Caco-2 (cell line): Measurements from ENCODE around the gene TLE5. TPM values are rescaled to one million over a fixed set of nuclear protein-coding genes. Genes with fewer than 3 reads are reported as not detected.

Experiments
- BruUV-seq: library from RNA; stranded (reverse); fragments of 400-500 nt; replicated peaks from 2 replicates; lab custom pipeline; 2021; lab: Mats Ljungman, UMichigan
- CTCF ChIA-PET: fragments of 300-600 bp; sonication (Branson Sonifier 250); formaldehyde crosslinking; loops from one replicate; lab custom pipeline; 2022; ENCODE audit warnings: antibody characterized with exemption; lab: Charles Lee
- POLR2A ChIA-PET: fragments of 300-600 bp; sonication (Branson Sonifier 250); formaldehyde crosslinking; loops from one replicate; lab custom pipeline; 2022; ENCODE audit warnings: antibody characterized with exemption; lab: Charles Lee
- DNase-seq, 2 experiments: peaks; one replicate each; pipeline versions ENCODE4 v3.0.0 to v3.0.0-alpha.2; 2020 to 2022
- H3K27me3 ChIP-seq: replicated peaks from 2 replicates; pipeline ENCODE4 v1.6.0; 2011; ENCODE audit warnings: low read length; ENCODE audit not compliant: control insufficient read depth, insufficient read depth
- H3K36me3 ChIP-seq: 2 replicates; pipeline ENCODE4 v1.5.1; 2011; ENCODE audit warnings: low read length; ENCODE audit not compliant: control insufficient read depth, insufficient read depth
- H3K4me1 ChIP-seq: fragments of 250-450 bp; sonication (Bioruptor Pico); 2 replicates; pipeline ENCODE4 v1.5.1; 2020; ENCODE audit warnings: mild to moderate bottlenecking
- H3K4me3 ChIP-seq: 2 replicates; pipeline ENCODE4 v1.5.1; 2011; ENCODE audit warnings: low read depth, mild to moderate bottlenecking, control low read depth, low read length
- H3K9me3 ChIP-seq: fragments of 250-450 bp; sonication (Bioruptor Pico); 2 replicates; pipeline ENCODE4 v1.5.1; 2020; ENCODE audit warnings: mild to moderate bottlenecking, moderate library complexity
- H3K27ac Mint-ChIP-seq: one replicate; pipeline ENCODE4 v1.8.0; 2022; ENCODE audit warnings: mixed read lengths; ENCODE audit not compliant: unreplicated experiment
- H3K27me3 Mint-ChIP-seq: one replicate; pipeline ENCODE4 v1.8.0; 2022; ENCODE audit warnings: mixed read lengths; ENCODE audit not compliant: insufficient read depth, unreplicated experiment
- H3K36me3 Mint-ChIP-seq: one replicate; pipeline ENCODE4 v1.8.0; 2022; ENCODE audit warnings: mild to moderate bottlenecking, mixed read lengths; ENCODE audit not compliant: insufficient read depth, unreplicated experiment
- H3K4me1 Mint-ChIP-seq: one replicate; pipeline ENCODE4 v1.8.0; 2022; ENCODE audit warnings: low read depth, mixed read lengths; ENCODE audit not compliant: unreplicated experiment
- H3K4me3 Mint-ChIP-seq: one replicate; pipeline ENCODE4 v1.8.0; 2022; ENCODE audit warnings: mild to moderate bottlenecking, moderate library complexity, mixed read lengths; ENCODE audit not compliant: unreplicated experiment
- H3K9me3 Mint-ChIP-seq: one replicate; pipeline ENCODE4 v1.8.0; 2022; ENCODE audit warnings: mixed read lengths; ENCODE audit not compliant: unreplicated experiment
- CTCF ChIP-seq, 2 experiments: fragments of 200-600 bp in 1 of 2; IDR thresholded peaks; 1 replicate in 1 of 2; 2 replicates in 1 of 2; pipeline versions ENCODE4 v1.5.1 to v1.8.0; 2011 to 2022; ENCODE audit warnings: antibody characterized with exemption in 1 of 2, control low read depth in 1 of 2, inconsistent platforms in 1 of 2, low read depth in 1 of 2, low read length in 1 of 2, mild to moderate bottlenecking in 1 of 2, moderate library complexity in 1 of 2; ENCODE audit not compliant: insufficient read depth in 1 of 2, severe bottlenecking in 1 of 2, unreplicated experiment in 1 of 2
- intact Hi-C: fragments of 100-400 bp; cut with micrococcal nuclease; formaldehyde crosslinking; loops from one replicate; pipeline ENCODE4 v1.10.0; 2022; ENCODE audit not compliant: unreplicated experiment
- total RNA-seq: library from RNA; stranded (reverse); gene quantifications from 2 replicates; pipeline ENCODE4 v1.2.3, GENCODE V29; 2022

The TLE5 gene
- total RNA-seq, 1 experiment from 2014 or later = 132 TPM

- Histone ChIP-seq H3K4me1 (no peaks in the 10 kb centered on the region; the same call in 1 of the 2 replicates), H3K36me3 (no peaks in the 10 kb centered on the region), H3K4me3 (no peak overlapping the region), H3K27me3 (no peaks in the 10 kb centered on the region), H3K9me3 (no peaks in the 10 kb centered on the region)
- Mint-ChIP-seq H3K4me1 (peaks cover 12% of the 10 kb centered on the region), H3K36me3 (no peaks in the 10 kb centered on the region), H3K27ac (no peak overlapping the region), H3K27me3 (no peaks in the 10 kb centered on the region), H3K4me3 (no peak overlapping the region), H3K9me3 (no peaks in the 10 kb centered on the region)
- CTCF ChIA-PET = interaction anchor here (0.7 kb wide), 1 partner anchor 74 kb away, joined by 4 read pairs; no protein-coding TSS in a partner anchor
- POLR2A ChIA-PET = no interaction called here
- TF ChIP-seq CTCF (IDR thresholded peaks at IDR 0.05; ENCODE audit: insufficient read depth in 1 of 2, low read depth in 1 of 2, low read length in 1 of 2, severe bottlenecking in 1 of 2, unreplicated experiment in 1 of 2) = no peak
- intact Hi-C loops = no loop called here
- no TSS peak for BruUV-seq
- no peak for DNase-seq
Measured at GRCh38 chr19:3024509-3024869, 37.8 kb downstream of the TLE5 start.

- Histone ChIP-seq H3K27me3 (no peaks in the 10 kb centered on the region), H3K9me3 (no peaks in the 10 kb centered on the region), H3K4me3 (no peak overlapping the region), H3K36me3 (no peaks in the 10 kb centered on the region), H3K4me1 (no peaks in the 10 kb centered on the region; the same call in 1 of the 2 replicates)
- BruUV-seq = no TSS peak
- Mint-ChIP-seq H3K27ac (no peak overlapping the region), H3K9me3 (no peaks in the 10 kb centered on the region), H3K27me3 (no peaks in the 10 kb centered on the region), H3K36me3 (no peaks in the 10 kb centered on the region), H3K4me3 (no peak overlapping the region), H3K4me1 (peaks cover 12% of the 10 kb centered on the region)
- no peak for DNase-seq
- intact Hi-C loops = no loop called here
- ChIA-PET POLR2A (no interaction called here), CTCF (no interaction called here)
- no peak for TF ChIP-seq CTCF (IDR thresholded peaks at IDR 0.05; ENCODE audit: insufficient read depth in 1 of 2, low read depth in 1 of 2, low read length in 1 of 2, severe bottlenecking in 1 of 2, unreplicated experiment in 1 of 2)
Measured at GRCh38 chr19:3020321-3020960, 41.9 kb downstream of the TLE5 start.

GRCh38 chr19:3019211-3019854 is 43.0 kb downstream of the TLE5 start:
- H3K36me3 Mint-ChIP-seq = no peaks in the 10 kb centered on the region
- H3K9me3 Mint-ChIP-seq = no peaks in the 10 kb centered on the region
- H3K4me1 Mint-ChIP-seq = peaks cover 12% of the 10 kb centered on the region
- TF ChIP-seq CTCF (IDR thresholded peaks at IDR 0.05; ENCODE audit: insufficient read depth in 1 of 2, low read depth in 1 of 2, low read length in 1 of 2, severe bottlenecking in 1 of 2, unreplicated experiment in 1 of 2) = no peak
- no peaks in the 10 kb centered on the region; the same call in 1 of the 2 replicates for H3K4me1 ChIP-seq
- CTCF ChIA-PET = no interaction called here
- no TSS peak for BruUV-seq
- H3K27me3 ChIP-seq = no peaks in the 10 kb centered on the region
- no peaks in the 10 kb centered on the region for H3K9me3 ChIP-seq
- no peak overlapping the region for H3K4me3 Mint-ChIP-seq
- H3K27me3 Mint-ChIP-seq = no peaks in the 10 kb centered on the region
- no peak for DNase-seq
- no peaks in the 10 kb centered on the region for H3K36me3 ChIP-seq
- H3K4me3 ChIP-seq = no peak overlapping the region
- POLR2A ChIA-PET = no interaction called here
- no peak overlapping the region for H3K27ac Mint-ChIP-seq
- intact Hi-C loops = no loop called here
